Left forelimb (tissue), 1 donor: ENCODE measurements around the gene DCP1B.

ENCODE experiments used
- DNase-seq: peaks from one replicate; pipeline ENCODE4 v3.0.0-alpha.2; 2018; ENCODE audit warnings: low spot score

The DCP1B gene

DNA sequence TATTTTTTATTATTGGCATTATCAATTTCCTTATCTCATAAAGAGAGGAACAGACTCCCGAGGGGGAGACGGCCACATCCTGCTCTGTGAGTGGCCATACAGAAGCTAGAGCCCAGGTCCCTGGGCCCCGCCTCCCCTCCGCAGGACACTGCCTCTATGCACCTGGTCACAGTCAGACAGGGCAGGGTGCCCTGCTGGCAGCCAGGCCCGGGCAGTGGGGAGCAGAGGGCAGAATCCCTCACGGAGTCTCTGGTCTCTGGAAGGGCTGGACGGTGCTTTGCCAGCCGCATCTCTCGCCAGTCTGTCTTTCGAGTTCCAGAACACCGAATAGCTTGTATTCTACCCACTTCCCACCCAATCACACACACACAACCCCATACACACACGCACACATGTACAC is 69.4 kb downstream of the DCP1B start:
- no peak for DNase-seq

DNA sequence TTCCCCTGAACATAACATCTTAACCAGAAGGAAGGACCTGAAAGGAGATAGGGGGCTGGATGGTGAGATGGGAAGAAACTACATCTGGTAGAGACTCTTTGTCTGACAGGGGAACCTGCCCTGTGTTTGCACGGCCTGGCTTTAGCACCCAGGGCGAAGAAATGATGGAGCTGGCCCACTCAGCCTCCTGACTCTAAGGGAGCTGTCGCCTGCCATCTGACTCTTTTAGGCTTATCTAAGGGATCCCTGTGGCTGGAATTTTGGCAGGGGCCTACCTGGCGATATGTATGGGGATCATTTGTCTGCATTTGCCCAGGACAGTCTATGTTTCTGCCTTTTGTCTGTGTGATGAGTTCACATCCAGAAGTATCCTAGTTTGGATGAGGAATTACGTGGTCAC is 70.2 kb downstream of the DCP1B start:
- DNase-seq, result no peak

DNA sequence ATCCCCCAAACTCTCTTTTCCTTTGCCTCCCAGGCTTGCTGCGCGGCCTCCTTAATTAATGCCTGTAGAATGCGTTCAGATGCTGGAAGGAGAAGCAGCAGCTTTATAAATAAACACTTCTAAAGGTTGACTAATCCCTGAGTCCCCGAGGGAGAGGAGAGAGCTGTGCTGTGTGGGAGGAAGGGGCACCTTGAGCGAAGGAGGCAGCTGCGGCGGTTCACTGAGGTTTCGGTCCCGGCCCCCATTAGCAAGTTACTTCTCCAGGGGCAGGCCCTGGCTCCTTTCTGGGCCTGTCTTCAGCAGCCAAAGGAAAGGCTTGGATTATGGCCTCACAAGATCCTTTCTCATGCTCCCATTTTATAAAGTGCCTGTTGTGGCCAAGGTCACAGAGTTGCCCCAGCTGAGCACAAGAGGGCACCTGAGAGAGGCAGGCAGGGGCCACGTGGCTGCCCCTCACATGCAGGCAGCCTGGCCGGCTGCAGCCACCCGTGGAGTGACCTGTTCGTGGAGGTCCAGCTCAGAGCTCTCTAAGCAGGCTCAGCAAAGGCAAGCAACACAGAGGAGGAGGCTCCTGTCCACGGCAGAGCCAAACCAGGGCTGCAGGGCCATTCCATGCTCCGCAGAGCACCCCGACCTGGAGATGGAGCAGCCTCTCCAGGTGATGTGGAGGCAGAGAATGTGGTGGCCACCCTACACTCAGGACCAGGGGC is 70.8 kb downstream of the DCP1B start:
- peak; percentile 63 for DNase-seq

DNA sequence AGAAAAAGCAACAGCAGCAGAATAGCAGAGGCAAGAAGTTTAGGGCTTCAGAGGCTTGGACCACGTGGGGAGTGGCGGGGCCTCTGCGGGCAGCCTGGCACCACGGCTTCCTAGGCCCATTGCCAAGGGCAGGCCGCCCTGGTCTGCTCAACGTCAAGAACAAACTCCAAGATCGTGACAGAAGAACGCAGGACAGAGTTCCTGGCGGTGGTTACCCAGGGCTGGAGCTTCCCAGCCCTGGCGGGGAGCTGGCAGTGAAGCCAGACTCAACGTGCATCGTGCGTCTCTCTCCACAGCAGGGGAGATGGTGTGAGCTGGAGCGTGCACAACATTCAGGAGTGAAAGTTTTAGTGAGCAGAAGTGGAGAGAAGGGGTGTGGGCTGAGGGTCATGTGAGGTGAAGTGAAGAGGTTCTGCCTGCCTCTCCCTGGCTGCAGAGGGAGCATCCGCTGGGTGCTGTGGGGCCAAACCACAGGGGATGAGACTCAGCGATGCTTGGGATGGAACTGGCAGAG is 71.9 kb downstream of the DCP1B start:
- DNase-seq, result peak; percentile 60

DNA sequence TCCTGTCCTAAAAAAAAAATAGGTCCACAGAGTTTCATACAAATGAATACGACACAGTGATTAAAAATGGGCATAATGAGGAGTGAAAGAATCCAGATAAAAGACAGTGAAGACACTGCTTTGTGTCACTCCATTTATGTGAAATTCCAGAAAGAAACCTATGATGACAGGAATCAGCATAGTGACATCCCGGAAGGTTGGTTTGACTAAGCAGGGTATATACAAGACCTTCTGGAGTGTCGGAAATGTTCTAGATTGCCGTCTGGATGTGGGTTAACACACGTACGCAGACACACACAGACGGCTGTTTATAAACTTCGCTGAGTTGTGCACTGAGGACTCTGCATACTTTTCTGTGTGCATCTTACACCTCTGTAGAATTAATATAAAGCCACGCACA is 72.6 kb downstream of the DCP1B start:
- no peak for DNase-seq

DNA sequence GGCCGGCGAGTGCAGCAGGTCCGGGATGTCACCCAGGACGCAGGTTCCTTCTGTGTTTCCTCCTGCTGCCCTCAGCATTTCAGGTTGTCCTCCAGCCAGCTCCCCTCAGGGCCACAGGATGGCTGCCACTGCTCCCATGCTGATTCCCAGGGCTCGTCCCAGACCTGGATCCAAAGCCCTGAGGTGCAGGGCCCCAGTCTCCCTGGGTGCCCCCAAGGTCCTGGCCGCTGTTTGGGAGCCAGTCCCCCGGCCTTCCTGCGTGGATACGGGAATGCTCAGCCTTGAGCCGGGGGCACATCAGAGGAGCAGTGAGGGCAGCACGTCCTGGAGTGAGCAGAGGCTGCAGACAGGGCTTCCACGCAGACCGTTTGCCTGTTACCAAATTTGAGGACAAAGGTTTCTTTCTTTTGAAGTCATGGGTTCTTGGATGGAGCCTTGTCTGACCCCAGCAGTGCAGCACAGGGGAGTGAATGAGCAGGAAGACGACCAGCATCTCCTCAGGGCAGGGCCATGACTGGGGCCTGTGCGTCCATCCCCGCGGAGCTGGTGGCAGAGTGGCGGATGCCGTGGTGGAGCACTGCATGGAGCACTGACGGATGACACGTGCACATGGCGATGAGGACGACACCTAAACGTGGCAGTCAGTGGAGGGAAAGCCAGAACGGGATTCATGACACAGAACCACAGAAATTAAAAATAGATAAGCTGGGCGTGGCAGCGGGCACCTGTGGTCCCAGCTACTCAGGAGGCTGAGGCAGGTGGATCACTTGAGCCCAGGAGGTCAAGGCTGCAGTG is 73.3 kb downstream of the DCP1B start:
- DNase-seq, result no peak

DNA sequence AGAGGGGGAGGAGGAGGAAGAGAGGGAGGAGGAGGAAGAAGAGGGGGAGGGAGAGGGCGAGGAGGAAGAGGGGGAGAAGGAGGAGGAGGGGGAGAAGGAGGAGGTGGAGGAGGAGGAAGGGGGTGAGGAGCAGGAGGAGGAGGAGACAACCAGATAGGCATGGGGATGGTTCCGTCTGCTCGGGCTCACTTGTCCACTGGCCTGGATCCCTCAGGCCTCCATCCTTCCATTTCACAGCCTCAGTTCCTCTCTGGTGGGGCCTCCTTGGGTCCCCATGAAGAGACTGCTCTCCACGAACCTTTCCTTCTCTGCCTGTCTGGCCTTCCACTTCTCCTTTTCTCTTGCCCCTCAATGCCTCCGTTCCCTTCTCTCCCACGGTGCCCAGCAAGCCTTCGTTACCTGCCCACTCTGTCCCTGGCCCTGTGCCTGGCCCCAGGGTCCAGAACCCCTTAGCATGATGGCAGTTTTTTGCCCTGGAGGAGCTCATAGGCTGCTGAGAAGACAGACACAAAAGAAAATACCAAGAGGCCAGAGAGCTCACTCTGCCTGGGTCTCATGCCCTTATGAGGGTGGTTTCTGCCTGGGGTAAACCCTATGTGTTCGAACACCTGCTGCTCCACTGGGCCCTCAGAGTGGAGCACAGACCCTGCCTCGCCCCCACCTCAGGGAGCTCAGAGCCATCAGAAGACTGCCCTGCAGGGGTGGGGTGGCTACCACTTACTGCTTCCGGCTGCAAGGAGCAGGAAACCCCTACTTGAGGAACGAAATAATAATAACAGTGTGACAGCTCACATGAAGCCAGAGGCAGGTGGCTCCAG is 74.1 kb downstream of the DCP1B start:
- DNase-seq, result peak; percentile 55

DNA sequence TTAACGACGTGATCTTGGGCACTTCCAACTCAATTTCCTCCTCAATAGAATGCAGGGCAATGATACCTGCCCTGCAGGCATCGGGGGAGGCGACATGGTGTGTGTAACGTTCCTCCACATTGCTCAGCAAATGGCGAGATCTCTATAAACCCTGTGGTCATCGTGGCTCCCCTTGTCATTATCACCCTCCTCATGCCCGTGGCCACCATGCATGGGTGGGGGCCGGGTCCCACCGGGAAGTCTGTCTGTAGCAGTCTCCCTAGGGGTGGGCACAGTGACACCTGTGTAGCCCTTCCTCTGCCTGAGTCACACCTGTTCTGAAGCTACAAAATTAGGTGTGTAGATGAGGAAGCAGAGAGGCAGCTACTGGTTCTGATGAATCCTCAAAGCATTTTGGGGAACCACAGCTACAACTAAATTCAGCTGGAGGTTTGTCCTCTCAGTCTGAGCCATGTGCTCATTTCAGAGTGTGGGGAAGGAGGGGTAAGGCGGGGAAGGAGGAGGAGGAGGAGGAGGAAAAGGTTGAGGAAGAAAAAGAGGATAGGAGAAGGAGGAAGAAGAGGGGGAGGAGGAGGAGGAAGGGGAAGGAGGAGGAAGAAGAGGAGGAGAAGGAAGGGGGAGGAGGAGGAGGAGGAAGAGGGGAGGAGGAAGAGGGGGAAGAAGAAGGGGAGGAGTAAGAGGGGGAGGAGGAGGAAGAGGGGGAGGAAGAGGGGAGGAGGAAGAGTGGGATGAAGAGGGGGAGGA is 74.8 kb downstream of the DCP1B start:
- DNase-seq, result peak; percentile 36

DNA sequence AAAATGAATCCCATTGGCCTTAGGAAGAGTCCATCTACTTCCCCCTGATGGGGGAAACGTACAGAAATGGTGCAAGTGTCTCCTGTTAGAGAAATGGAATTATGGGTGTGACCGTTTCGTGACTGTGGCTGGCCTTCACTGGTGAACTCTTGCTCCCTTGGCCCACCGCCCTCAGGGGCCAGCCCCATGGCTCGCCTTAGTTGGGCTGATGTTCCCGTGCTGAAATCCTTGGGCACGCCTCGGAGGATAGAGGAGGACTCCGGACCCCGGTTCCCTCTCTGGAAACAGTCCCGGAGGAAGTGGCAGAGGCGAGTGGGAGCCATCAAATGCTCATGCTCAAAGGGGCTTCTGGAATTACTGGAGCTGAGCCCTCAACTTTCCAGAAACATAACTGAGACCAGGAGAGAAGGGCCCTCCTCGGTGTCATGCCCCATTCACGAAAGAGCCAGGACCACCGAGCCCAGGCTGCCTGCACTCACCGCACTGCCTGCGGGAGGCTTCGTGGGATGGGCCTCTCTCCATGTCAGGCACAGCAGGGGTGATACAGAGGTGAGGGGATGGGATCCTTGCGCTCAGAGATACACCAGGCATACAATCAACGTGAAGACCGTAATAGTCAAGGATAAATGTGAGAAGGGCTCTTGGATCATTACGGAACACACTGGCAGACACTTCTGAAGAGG is 75.7 kb downstream of the DCP1B start:
- peak; percentile 47 for DNase-seq

DNA sequence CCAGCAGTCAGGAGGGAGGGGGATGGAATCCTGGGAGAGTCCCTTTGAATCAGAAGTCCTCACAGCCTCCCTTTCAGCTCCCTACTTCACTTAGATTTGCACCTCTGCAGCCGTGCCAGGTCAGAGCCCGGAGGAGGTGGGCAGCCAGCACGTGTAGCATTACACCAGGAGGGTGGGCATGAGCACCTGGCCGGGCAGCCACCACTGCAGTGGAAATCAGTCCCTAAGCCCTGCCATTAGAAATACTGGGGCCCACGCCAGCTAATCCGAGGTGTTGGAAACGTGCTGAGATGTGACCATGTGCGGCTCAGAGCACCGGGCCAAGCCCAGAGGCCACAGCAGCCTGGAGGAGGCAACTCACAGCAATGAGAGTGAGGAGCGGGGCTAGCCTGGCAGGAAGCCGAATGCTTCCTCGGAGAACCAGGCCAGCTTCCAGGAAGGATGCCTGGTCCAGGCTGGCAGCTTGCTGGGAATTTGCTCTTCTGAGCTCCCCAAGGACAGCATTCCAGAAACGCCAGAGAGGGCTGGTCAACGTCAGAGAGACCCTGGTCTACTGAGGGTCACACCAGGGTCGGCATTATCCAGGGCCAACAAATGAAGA is 76.4 kb downstream of the DCP1B start:
- peak; percentile 62 for DNase-seq

DNA sequence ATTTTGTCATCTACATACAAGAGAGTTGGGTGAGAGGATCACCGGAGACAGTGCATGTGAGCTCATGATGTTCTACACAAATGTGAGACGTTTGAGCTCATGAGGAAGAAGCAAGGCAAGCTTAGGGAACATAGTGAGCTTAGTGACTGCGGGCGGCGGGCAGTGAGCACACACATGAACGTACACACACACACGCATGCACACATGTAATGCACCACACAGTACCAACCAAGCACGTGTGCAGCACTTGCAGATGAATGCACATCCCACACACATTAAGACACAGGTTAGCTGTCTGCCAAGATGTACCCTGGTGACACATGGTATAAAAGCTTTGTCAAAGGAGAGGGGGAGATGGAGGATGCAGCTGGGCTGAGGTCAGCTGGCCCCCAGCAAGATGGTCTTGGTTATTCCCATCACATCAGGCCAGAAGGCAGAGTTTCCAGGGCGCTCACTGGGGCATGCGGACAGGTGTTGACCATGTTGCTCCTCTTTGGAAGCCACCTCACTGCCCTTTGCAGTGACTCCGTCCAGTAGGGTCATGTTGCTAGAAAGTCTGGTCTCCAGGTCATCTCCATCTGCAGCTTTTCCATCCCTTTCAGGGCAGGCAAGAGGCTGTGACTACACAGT is 77.1 kb downstream of the DCP1B start:
- peak; percentile 44 for DNase-seq

DNA sequence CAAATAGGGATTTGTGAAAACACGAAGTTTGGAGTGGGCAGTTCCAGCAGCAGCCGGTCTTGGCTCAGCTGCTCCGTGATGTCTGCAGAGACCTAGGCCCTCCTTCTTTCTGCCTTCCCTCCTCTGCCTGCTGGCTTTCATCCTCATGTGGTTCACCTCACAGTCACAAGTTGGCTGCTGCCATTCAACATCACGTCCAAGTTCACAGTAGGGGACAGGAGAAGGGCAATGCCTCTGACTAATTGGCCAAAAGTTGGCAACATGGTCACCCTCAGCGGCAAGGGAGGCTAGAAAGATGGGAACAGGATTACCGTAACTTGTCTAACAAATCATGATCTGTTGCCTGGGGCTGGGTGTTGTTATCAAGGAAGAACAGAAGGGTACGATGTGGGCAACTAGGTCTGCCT is 78.0 kb downstream of the DCP1B start:
- no peak for DNase-seq

DNA sequence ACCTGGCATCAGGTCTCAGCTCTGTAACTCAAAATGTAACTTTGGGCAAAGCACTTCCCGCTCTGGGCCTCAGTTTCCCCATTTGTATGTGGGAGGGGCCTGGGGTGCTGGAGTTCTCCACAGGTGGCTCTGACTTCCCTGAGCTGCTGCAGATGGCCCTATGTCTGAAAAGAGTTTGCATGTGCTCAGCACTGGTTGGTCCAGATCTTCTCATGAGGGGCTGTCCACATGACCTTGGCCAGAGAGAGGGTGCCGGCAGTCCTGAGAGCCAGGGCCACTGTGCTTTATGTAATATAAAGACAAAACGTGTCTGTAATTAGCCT is 78.6 kb downstream of the DCP1B start:
- peak; percentile 54 for DNase-seq

DNA sequence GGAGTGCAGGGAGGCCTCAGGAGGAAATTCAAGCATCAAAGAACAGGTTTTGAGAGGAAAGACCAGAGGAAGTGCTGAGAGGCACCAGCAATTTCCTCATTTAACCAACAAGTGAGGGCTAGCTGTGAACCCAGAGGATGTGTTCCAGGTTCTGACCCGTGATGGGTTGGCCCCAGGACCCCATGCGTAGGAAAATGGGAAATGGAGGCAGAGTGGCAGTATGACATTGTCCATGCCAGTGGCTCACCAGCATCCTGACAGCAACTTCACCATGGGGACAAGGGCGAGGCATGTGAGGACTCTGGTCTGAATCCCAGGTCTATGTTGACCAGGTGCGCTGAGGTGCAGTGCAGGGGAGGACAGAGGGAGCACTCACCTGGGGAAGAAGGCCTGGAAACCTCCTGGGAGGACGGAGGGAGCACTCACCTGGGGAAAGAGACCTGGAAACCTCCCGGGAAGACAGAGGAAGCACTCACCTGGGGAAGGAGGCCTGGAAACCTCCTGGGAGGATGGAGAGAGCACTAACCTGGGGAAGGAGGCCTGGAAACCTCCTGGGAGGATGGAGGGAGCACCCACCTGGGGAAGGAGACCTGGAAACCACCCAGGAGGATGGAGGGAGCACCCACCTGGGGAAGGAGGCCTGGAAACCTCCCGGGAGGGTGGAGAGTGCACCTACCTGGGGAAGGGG is 79.1 kb downstream of the DCP1B start:
- DNase-seq, result peak; percentile 53

DNA sequence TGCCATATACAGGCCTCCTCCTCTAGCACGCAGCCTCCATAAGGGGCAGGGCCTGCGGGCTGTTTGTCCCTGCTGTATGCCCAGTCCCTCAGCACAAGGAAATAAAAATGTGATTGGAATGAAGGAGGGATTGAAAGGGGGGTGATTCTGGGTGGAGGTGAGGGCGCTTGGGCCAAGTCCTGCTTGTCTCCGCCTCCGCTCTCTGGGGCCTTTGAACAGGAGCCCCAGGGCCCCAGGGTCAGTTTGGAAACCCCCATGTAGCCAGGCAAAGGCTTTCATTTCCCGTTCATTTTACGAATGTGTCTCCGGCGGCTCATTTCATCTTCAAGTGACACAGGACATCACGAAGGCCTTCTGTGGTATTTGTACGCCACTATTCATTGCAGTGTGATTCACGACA is 81.3 kb downstream of the DCP1B start:
- DNase-seq, result no peak

DNA sequence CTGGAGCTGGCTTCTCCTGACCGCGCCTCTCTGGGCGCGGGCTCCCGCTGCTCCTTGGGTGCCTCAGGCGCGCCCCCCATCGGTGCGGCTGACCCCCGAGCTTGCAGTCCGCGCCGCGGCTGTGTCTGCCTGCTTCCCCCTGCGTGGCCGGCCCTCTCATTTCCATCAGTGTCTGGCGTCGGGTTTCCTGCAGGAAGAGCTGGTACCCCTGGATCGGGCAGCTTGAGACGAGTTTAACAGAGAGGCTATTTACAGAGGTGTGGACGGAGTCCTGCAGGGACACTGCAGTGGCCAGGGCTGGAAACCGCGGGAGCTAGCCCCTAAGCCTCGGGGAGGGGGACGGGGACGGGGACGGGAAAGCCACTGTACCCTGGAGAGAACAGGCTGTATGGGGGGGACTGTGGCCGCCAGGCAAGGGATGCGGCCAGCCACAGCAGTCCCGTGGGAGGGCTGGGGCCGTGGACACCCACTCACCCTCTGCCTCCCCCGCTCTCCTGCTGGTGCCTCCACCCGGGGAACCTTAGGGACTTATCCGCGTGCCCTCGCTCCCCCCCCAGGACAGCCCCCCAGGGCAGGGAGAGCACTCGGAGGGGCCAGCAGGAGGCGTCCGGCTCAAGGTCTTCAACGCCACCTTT is 82.1 kb downstream of the DCP1B start:
- DNase-seq, result peak; percentile 47

DNA sequence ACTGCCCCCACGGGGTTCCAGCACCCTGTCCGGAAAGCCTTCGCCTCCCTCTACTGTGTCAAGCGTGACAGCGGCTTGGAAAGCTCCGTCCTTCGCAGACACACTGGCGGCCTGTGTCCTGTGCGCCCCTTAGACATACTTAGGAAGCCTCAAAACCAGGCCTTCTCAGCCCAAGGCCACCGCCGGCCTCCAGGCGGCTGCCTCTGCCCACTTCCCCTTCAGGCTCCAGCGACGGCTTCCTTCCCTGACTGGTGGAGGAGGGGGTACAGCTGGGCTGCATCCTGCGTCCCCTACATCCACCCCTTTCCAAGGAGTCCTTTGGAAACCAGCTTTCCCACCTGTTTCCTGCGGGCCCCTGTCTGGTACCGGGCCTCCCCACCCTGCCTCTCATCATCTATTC is 83.3 kb downstream of the DCP1B start:
- peak; percentile 55 for DNase-seq

DNA sequence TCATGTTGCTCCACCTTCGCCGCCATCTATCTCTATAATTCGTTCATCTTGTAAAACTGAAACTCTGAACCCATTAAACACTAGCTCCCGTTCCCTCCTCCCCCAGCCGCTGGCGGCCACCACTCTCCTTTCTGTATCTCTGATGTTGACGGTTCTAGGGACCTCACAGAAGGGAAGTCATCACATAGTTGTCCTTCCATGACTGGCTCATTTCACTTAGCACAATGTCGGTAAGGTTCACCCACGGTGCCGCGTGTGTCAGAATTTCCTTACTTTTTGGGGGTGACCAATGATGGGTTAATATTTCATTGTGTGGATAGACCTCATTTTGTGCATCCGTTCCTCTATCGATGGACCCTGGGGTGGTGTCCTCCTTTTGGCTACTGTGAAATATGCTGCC is 83.8 kb downstream of the DCP1B start:
- DNase-seq, result no peak

DNA sequence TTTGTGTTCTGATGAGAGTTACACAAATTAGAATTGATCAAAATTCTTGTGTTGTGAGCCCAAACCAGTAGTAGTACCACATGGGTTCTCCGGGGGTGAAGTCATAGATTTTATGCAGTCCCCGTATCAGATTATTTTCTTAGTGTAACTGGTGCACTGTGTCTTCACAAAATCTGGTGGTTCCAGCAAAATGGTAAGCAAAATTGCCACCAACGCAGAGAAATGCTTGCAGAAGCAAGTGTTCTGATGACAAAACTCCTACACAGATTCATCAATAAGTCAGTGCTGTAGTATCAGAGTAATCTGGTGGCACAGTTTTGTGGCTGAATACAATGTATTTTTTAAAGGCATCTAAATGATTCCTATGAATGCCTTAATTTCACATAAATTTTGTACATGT is 84.5 kb downstream of the DCP1B start:
- DNase-seq, result no peak
